GM19372 (cell line): Measurements from ENCODE around the gene NUDT14.

Experiments used
- ATAC-seq: cut with Tn5 transposase; IDR thresholded peaks from one replicate; pipeline ENCODE4 v1.9.1; 2021; ENCODE audit warnings: mild to moderate bottlenecking, low read depth, moderate library complexity; ENCODE audit not compliant: unreplicated experiment

NUDT14 gene

GRCh38 chr14:105180592-105181548, at the start of gene NUDT14:
Gene NUDT14 (minus strand): TSS chr14:105181312. CDS start chr14:105181209, 103 bp downstream.
- peak; percentile 57 for ATAC-seq

DNA sequence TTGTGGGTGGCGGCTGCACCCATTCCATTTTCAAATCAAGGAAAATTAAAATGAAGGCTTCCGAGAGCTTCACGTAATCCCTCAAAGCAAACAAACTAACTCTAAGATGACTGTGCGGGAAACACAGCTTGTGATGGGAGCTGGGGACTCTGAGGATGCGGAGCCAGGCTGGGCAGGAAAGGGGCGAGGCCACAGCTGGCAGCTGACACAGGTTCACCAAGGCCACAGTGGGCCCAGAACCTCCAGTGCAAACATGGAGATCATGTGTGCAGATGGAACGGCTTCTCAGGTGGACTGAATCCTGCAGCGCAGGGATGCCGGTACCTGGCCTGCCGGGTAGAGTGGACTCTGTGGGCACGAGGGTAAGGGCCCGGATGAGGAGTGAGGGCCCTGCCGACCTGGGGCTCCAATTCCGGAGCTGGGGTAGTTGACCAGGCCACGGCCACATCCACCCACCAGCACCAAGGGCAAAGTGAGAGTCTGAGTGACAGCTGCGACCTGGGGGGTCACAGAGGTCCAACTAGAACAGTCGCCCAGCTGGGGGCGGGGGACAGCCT, 48.1 kb upstream of the NUDT14 start:
- no peak for ATAC-seq

DNA sequence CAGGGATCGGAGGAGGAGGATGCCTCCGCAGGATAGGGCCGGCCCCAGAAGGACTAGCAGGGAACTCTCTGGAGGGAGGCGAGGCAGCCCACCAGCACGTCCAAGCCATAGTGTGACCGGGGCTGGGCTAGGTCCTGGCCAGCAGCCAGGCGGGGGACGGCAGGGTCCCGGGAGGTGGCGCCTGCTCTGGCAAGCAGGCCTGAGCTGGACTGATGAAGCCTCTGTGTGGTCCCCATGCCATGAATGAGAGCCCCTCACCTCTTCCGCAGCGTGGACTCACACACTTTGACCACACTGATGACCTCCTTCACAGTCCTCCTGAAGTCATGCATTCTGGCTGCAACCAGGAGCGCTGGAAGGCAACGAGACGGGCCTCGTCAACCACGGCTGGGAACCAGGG, 47.5 kb upstream of the NUDT14 start:
- ATAC-seq: no peak

GRCh38 chr14:105227346-105227745, 46.2 kb upstream of the NUDT14 start:
- ATAC-seq: no peak

DNA sequence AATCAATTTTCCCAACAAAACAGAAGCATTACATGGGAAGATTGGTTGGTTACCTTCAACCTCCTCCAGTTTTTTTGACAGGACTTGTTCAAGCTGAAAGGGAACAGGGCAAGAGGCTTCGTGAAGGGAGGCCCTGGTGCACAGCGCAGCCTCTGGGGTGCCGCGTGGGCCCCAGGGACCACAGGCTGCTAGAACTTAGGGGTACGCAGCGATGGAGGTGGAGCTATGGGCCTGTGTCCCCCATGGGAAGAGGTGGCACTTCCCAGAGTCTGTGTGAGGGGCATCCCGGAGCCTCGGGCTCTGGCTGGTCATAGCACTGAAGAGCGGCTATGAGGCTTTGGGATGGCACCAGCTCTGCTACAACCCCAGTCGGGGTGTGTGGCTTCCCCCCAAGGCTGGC, 45.1 kb upstream of the NUDT14 start:
- ATAC-seq: no peak

- ATAC-seq: no peak
Measured at GRCh38 chr14:105224845-105225570, 43.9 kb upstream of the NUDT14 start.

- no peak for ATAC-seq
Measured at GRCh38 chr14:105223770-105224544, 42.8 kb upstream of the NUDT14 start.

- ATAC-seq: no peak
Measured at GRCh38 chr14:105223260-105223659, 42.1 kb upstream of the NUDT14 start.

- ATAC-seq: no peak
Measured at GRCh38 chr14:105221598-105222178, 40.6 kb upstream of the NUDT14 start.

- no peak for ATAC-seq
Measured at GRCh38 chr14:105220699-105221597, 39.8 kb upstream of the NUDT14 start.

DNA sequence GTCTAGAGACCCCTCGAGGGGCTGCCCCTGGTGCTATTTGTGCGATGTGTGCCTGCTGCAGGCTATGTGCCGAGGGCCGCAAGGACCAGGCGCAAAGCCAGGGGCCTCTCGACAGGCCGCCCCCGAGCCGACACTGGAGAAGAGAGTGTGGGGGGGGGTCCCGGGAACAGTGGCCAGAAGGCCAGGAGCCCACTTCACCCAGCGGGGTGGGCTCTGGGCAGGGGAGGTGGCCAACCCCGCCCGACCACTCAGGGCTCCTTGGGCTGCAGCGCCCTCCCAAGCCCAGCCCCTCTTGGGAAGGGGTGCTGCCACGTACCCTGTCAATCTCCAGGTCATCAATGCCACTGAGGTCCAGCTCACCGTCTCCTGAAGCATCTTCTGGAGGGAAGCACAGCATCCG, 38.6 kb upstream of the NUDT14 start:
- no peak for ATAC-seq

- ATAC-seq: no peak
Measured at GRCh38 chr14:105219043-105219612, 38.0 kb upstream of the NUDT14 start.

DNA sequence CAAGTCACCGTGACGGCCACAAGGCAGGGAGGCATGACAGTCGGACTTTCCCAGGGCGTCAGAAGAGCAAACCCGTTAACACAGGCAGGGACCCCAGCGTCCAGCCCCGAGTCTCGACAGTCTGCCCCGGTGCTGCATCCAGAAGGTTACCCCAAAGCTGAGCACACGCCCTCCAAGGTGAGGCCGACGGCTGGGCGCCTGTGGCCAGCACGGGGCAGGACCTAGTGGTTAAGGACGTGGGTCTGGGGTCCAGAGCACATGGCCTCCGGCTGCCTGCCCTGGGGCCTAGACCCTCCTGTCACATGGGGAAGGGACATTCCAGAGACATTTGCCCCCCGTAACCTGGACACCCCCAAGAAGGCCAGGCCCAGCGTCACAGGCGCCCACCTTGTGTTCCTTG, 37.5 kb upstream of the NUDT14 start:
- ATAC-seq: no peak

- no peak for ATAC-seq
Measured at GRCh38 chr14:105217774-105218173, 36.7 kb upstream of the NUDT14 start.

DNA sequence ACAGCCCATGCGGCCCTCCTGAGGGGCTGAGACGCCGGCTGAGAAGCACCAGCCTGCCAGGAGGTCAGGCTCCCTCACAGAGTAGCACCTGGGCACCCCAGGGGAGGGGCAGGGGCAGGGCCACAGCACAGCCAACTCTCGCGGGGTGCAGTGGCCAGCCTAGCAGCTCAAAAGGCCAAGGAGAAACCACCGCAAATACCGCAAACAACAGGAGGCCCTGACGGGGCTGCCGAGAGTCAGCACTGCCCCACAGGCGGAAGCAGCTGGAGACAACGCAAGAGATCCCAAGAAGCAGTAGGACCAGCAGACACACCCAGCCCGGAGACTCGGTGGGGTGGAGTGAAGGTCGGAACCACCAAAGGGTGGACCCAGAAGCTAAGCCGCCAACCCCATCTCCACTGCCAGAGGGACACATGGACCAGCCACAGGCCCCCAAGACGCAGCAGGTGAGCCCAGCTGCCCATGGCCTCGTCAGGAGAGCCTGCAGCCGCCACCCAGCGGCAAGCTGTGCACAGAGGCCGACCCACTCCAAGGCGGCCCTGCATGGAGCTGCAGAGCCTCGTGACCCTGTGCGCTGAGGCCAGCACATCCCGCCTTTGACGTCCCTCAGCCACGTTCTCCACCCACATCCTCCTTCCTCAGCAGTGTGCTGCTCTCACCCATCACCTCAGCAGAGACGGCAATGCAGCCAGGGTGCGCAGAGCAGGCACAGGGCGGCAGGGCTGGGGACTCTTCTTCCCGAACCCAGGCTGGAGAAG, 35.6 kb upstream of the NUDT14 start:
- no peak for ATAC-seq

DNA sequence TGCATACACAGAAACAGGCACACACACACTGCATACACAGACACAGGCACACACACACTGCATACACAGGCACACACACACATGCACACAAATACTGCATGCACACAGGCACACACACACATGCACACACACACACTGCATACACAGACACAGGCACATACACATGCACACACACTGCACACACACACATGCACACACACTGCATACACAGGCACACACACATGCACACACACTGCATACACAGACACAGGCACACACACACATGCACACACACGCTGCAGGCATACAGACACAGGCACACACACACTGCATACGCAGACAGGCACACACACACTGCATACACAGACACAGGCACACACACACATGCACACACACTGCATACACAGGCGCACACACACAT, 34.5 kb upstream of the NUDT14 start:
- ATAC-seq: no peak

DNA sequence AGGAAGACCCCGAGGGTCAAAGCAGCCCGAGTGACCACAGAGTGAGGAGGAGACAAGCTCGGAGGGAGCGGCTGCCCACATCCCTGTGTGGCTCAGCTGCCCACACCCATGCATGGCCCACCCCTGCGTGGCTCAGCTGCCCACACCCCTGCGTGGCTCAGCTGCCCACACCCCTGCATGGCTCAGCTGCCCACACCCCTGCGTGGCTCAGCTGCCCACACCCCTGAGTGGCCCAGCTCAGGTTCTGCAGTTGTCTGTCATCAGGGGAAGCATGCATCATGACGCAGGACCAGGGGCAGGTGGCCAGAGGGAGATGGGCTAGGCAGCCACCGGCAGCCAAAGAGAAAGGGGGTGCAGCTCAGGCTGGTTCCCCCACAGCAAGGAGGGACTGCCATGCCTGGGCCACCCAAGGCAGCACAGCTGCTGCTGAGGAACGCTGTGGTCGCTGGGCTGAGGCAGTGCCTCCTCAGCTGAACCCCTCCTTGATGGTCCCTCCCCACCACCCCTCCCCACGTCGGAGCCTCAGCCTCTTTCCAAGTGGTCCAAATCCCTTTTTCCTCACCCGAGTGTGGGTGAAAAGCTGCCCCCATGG, 33.3 kb upstream of the NUDT14 start:
- ATAC-seq: no peak

DNA sequence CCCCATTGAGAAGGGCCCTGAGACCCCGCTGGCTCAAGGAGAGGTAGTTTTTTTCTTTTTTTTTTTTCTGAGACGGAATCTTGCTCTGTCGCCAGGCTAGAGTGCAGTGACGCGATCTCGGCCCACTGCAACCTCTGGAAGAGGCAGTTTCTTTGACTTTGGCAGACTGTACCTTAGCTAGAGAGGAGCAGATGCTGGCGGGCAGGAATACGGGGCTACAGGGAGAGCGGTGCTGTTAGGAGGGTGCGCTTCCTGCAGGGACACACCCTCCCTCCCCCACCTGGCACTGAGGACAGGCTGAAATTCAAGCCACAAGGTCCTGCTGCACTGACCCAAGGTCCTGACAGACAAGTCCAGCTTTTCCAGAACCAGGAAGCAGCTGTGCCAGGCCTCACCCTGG, 32.2 kb upstream of the NUDT14 start:
- no peak for ATAC-seq
